H1 (cell line): ENCODE measurements around the gene TMEM254.

Experiments
- POLR2AphosphoS5 ChIP-seq: IDR thresholded peaks from 2 replicates; pipeline ENCODE4 v1.6.1; 2011; ENCODE audit warnings: low read depth, low read length
- RAD21 ChIP-seq, 2 experiments: IDR thresholded peaks in 1 of 2; conservative IDR thresholded peaks in 1 of 2; 2 replicates each; pipeline ENCODE4 v1.6.1; 2011; ENCODE audit warnings: low read depth in 2 of 2, low read length in 2 of 2, improper control_type of control experiment in 1 of 2, inconsistent platforms in 1 of 2, mild to moderate bottlenecking in 1 of 2, moderate library complexity in 1 of 2

DNA sequence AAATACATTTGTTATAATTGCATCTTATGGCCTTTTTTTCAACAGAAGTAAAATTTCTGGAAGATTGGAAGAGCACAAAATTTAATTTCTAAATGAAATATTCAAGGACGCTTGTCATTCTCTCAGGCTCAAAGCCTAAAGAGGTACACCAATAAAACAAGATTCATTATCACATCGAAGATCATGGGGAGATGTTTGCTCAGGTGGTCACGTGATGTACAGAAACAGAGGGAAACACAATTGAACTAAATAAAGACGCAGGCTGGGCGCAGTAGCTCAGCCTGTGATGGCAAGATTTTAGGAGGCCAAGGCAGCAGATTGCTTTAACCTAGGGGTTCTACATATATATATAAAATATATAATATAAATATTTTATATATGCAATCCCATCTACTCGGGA is 37.3 kb upstream of the TMEM254 start:
- TF ChIP-seq POLR2AphosphoS5 (no peak), RAD21 (IDR thresholded peaks at IDR 0.05 in 1 of 2, conservative IDR thresholded peaks at IDR 0.05 in 1 of 2; ENCODE audit: low read depth in 2 of 2, low read length in 2 of 2) (no peak)
